Smooth muscle cell of trachea (primary cell): ENCODE measurements around the gene TXNRD1. TPM values are rescaled to one million over a fixed set of nuclear protein-coding genes. Genes with fewer than 3 reads are reported as not detected.

ENCODE experiments used
- total RNA-seq: library from RNA; depleted of rRNA; stranded (reverse); fragments of >200 nt; gene quantifications from 2 replicates; pipeline ENCODE4 v1.2.1, GENCODE V29; 2014

TXNRD1 gene
- total RNA-seq: 582 and 1,066 TPM in 2 replicates

GRCh38 chr12:104215638-104216297, at the start of gene TXNRD1:
TSS of gene TXNRD1 (plus strand) at chr12:104215779. CDS start at chr12:104215803, 24 bp downstream.

DNA sequence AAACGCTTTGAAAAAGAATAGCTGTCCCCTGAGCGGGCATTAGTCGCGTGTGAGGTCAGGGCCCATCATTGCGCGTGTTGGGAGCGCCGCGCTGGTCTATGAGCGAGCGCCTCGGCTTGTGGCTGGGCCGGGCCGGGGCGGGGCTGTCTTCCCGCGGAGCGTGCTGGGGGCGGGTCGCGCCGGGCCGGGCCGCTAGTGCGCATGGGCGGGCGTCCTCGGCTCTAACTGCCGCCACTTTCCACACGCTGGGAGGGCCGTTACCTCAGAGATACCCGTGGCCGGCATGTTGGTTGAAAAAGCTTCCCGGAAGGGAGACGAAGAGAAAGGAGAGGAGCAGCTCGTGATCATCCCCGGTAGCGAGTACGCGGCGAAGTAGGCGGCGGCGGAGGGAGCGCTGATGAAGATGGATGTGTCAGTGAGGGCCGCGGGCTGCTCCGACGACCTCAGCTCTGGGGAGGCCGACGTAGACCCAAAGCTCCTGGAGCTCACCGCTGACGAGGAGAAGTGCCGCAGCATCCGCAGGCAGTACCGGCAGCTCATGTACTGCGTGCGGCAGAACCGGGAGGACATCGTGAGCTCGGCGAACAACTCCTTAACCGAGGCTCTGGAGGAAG, 88.1 kb downstream of the TXNRD1 start, which contains the start of gene EID3:
TSS of gene EID3 (plus strand) at position 202 of the 614 bp plus-strand sequence. CDS start at position 398, 196 bp downstream.

Other genes starting within 250 kb of the TXNRD1 start
- 11.7 and 16.3 TPM in 2 replicates for gene TDG, start 249.9 kb upstream of the TXNRD1 start, total RNA-seq
- gene GLT8D2, start 165.6 kb upstream of the TXNRD1 start, total RNA-seq: 48.5 and 66.3 TPM in 2 replicates
- gene HCFC2, start 151.2 kb upstream of the TXNRD1 start, total RNA-seq: 28.8 and 36.8 TPM in 2 replicates
- gene NFYB, start 77.6 kb upstream of the TXNRD1 start, total RNA-seq: 17.0 and 30.4 TPM in 2 replicates
- gene EID3, start 88.0 kb downstream of the TXNRD1 start, total RNA-seq: 19.2 and 24.4 TPM in 2 replicates
- gene CHST11, start 241.2 kb downstream of the TXNRD1 start, total RNA-seq: 2.3 and 6.9 TPM in 2 replicates